ENCODE measurements around the gene GSTM2. TPM values are rescaled to one million over a fixed set of nuclear protein-coding genes. Genes with fewer than 3 reads are reported as not detected.

The GSTM2 gene
- total RNA-seq, 1 donor from 2014 or later, result 35.7 TPM

- ATAC-seq, result no peak
- no peak for DNase-seq
- H3K9me3 ChIP-seq, result no peaks in the 10 kb centered on the region
- no peaks in the 10 kb centered on the region for H3K36me3 ChIP-seq
- no peaks in the 10 kb centered on the region for H3K27me3 ChIP-seq (ENCODE audit: low read depth)
- H3K27ac ChIP-seq, result no peak overlapping the region
- no peak overlapping the region for H3K4me3 ChIP-seq
- intact Hi-C loops (cut with DNase I), result no loop called here
- H3K4me1 ChIP-seq, result no peaks in the 10 kb centered on the region
- TF ChIP-seq CTCF (IDR thresholded peaks at IDR 0.05), result no peak
Observed at GRCh38 chr1:109717729-109718128, 49.9 kb downstream of the GSTM2 start.

- TF ChIP-seq CTCF (IDR thresholded peaks at IDR 0.05), result no peak
- intact Hi-C loops (cut with DNase I), result no loop called here
- no peak for ATAC-seq
Observed at GRCh38 chr1:109718495-109718894, 50.6 kb downstream of the GSTM2 start.

GRCh38 chr1:109719337-109719837 lies 51.5 kb downstream of the GSTM2 start:
- H3K9me3 ChIP-seq, result no peaks in the 10 kb centered on the region
- no peaks in the 10 kb centered on the region for H3K4me1 ChIP-seq
- no peak overlapping the region for H3K4me3 ChIP-seq
- ATAC-seq (no peak), DNase-seq (no peak)
- H3K27ac ChIP-seq, result no peak overlapping the region
- intact Hi-C loops (cut with DNase I), result no loop called here
- H3K27me3 ChIP-seq (ENCODE audit: low read depth), result no peaks in the 10 kb centered on the region
- no peak for TF ChIP-seq CTCF (IDR thresholded peaks at IDR 0.05)
- H3K36me3 ChIP-seq, result no peaks in the 10 kb centered on the region

More at GRCh38 chr1:109718495-109718894, 50.6 kb downstream of the GSTM2 start:
- H3K27me3 ChIP-seq (ENCODE audit: low read depth), result no peaks in the 10 kb centered on the region
- no peak overlapping the region for H3K4me3 ChIP-seq
- no peaks in the 10 kb centered on the region for H3K9me3 ChIP-seq
- H3K4me1 ChIP-seq, result no peaks in the 10 kb centered on the region
- DNase-seq, result no peak
- H3K36me3 ChIP-seq, result no peaks in the 10 kb centered on the region
- no peak overlapping the region for H3K27ac ChIP-seq

- Histone ChIP-seq H3K36me3 (no peaks in the 10 kb centered on the region), H3K9me3 (no peaks in the 10 kb centered on the region), H3K27ac (no peak overlapping the region), H3K4me3 (no peak overlapping the region), H3K4me1 (no peaks in the 10 kb centered on the region), H3K27me3 (ENCODE audit: low read depth) (no peaks in the 10 kb centered on the region)
- no peak for DNase-seq
- no peak for TF ChIP-seq CTCF (IDR thresholded peaks at IDR 0.05)
- no peak for ATAC-seq
- intact Hi-C loops (cut with DNase I), result no loop called here
Observed at GRCh38 chr1:109721042-109721441, 53.2 kb downstream of the GSTM2 start.

- no peaks in the 10 kb centered on the region for H3K4me1 ChIP-seq
- H3K27ac ChIP-seq, result no peak overlapping the region
- H3K27me3 ChIP-seq (ENCODE audit: low read depth), result no peaks in the 10 kb centered on the region
- H3K9me3 ChIP-seq, result no peaks in the 10 kb centered on the region
- no peak overlapping the region for H3K4me3 ChIP-seq
- intact Hi-C loops (cut with DNase I), result no loop called here
- no peak for TF ChIP-seq CTCF (IDR thresholded peaks at IDR 0.05)
- DNase-seq (no peak), ATAC-seq (no peak)
- H3K36me3 ChIP-seq, result no peaks in the 10 kb centered on the region
Observed at GRCh38 chr1:109721971-109722370, 54.1 kb downstream of the GSTM2 start.

Measured in lower lobe of right lung (tissue), 2 donors.